ENCODE data around the gene NUDT10. TPM values are rescaled to one million over a fixed set of nuclear protein-coding genes. Genes with fewer than 3 reads are reported as not detected.

Gene NUDT10
- total and polyA plus RNA-seq, 2 experiments from 2014 or later, result 20.9 to 35.5 TPM

- H3K4me1 Mint-ChIP-seq, result no peaks in the 10 kb centered on the region
- H4K20me1 ChIP-seq (replicated peaks; ENCODE audit: insufficient read depth), result no peaks in the 10 kb centered on the region
- no peak overlapping the region for H3K4me3 Mint-ChIP-seq
- no peaks in the 10 kb centered on the region for H3K27me3 Mint-ChIP-seq (ENCODE audit: insufficient read depth, low read depth, poor library complexity)
- H3K27me3 ChIP-seq (ENCODE audit: insufficient read depth), result no peaks in the 10 kb centered on the region
- H3K36me3 ChIP-seq (ENCODE audit: insufficient read depth), result no peaks in the 10 kb centered on the region
- no peaks in the 10 kb centered on the region for H3K9me2 ChIP-seq (ENCODE audit: insufficient read depth)
- no peak overlapping the region for H3K27ac Mint-ChIP-seq
- TF ChIP-seq REST (IDR thresholded peaks at IDR 0.05; ENCODE audit: unreplicated experiment), result no peak
- TF ChIP-seq NANOG (IDR thresholded peaks at IDR 0.05; ENCODE audit: borderline replicate concordance), result no peak
- no peak for TF ChIP-seq ZNF114 (CRISPR knock-in tag; IDR thresholded peaks at IDR 0.05)
- TF ChIP-seq CREB1 (CRISPR knock-in tag; IDR thresholded peaks at IDR 0.05; ENCODE audit: low read depth), result no peak
- TF ChIP-seq CTCF (conservative IDR thresholded peaks at IDR 0.05; ENCODE audit: low read depth in 2 of 2), result no peak
- no peak for TF ChIP-seq EZH2 (IDR thresholded peaks at IDR 0.05; ENCODE audit: low read depth, unreplicated experiment)
- TF ChIP-seq POLR2AphosphoS5 (IDR thresholded peaks at IDR 0.05; ENCODE audit: low read depth), result no peak
- TF ChIP-seq ZNF331 (CRISPR knock-in tag; IDR thresholded peaks at IDR 0.05; ENCODE audit: low read depth), result no peak
- no peak for TF ChIP-seq EZH2phosphoT487 (IDR thresholded peaks at IDR 0.05; ENCODE audit: unreplicated experiment)
- TF ChIP-seq ETS1 (IDR thresholded peaks at IDR 0.05), result no peak
- no peak for TF ChIP-seq ZNF462 (CRISPR knock-in tag; IDR thresholded peaks at IDR 0.05)
- ATAC-seq, result no peak
- H3K36me3 Mint-ChIP-seq (ENCODE audit: low read depth), result no peaks in the 10 kb centered on the region
- no peak overlapping the region for H3K27ac ChIP-seq (ENCODE audit: low read depth)
- no peaks in the 10 kb centered on the region for H3K79me2 ChIP-seq (replicated peaks; ENCODE audit: insufficient read depth)
- DNase-seq (ENCODE audit: low spot score), result no peak
- no peak overlapping the region for H2AFZ ChIP-seq
- H3K4me3 ChIP-seq, result no peak overlapping the region
- no peak overlapping the region for H3K4me2 ChIP-seq
- H3F3A ChIP-seq (replicated peaks; ENCODE audit: low read depth), result no peaks in the 10 kb centered on the region
- no peaks in the 10 kb centered on the region; the same call in 2 of the 3 replicates for H3K9me3 Mint-ChIP-seq
- no peaks in the 10 kb centered on the region for H3K4me1 ChIP-seq (ENCODE audit: insufficient read depth)
Measured at GRCh38 chrX:51316271-51316670, 16.4 kb upstream of the NUDT10 start.
